HepG2 (cell line): ENCODE results near the gene ASPRV1. TPM values are rescaled to one million over a fixed set of nuclear protein-coding genes. Genes with fewer than 3 reads are reported as not detected.

ENCODE experiments used
- DPF2 ChIP-seq: sonication (generic); formaldehyde crosslinking; IDR thresholded peaks from 2 replicates; pipeline ENCODE4 v1.4.0; 2020; ENCODE audit warnings: mild to moderate bottlenecking, low read depth, missing genetic modification reagents, borderline replicate concordance
- GTF3A ChIP-seq: sonication (generic); formaldehyde crosslinking; conservative IDR thresholded peaks from 2 replicates; pipeline ENCODE4 v1.4.0; 2020; ENCODE audit warnings: mild to moderate bottlenecking, missing genetic modification reagents
- HHEX ChIP-seq: IDR thresholded peaks from 2 replicates; pipeline ENCODE4 v1.6.1; 2016; ENCODE audit warnings: control low read depth
- KMT2A ChIP-seq: sonication (generic); formaldehyde crosslinking; IDR thresholded peaks from 2 replicates; pipeline ENCODE4 v1.4.0; 2020; ENCODE audit warnings: missing genetic modification reagents
- LCORL ChIP-seq, 2 experiments: fragments of 450-650 bp in 1 of 2; sonication (generic) in 1 of 2; formaldehyde crosslinking in 1 of 2; IDR thresholded peaks; 2 replicates each; pipeline versions ENCODE4 v1.5.0 to v1.6.1; 2017 to 2020; ENCODE audit warnings: antibody characterized with exemption in 1 of 2, missing genetic modification reagents in 1 of 2
- MTA3 ChIP-seq: sonication (generic); formaldehyde crosslinking; IDR thresholded peaks from 2 replicates; pipeline ENCODE4 v1.4.0; 2020; ENCODE audit warnings: missing genetic modification reagents
- NAIF1 ChIP-seq: sonication (generic); formaldehyde crosslinking; IDR thresholded peaks from 2 replicates; pipeline ENCODE4 v1.5.0; 2020; ENCODE audit warnings: mild to moderate bottlenecking, missing genetic modification reagents, borderline replicate concordance
- NR1H2 ChIP-seq: sonication (generic); formaldehyde crosslinking; IDR thresholded peaks from 2 replicates; pipeline ENCODE4 v1.8.1; 2022; ENCODE audit warnings: low read depth, missing genetic modification reagents, borderline replicate concordance
- NR2F2 ChIP-seq: IDR thresholded peaks from 2 replicates; pipeline ENCODE4 v1.6.1; 2012; ENCODE audit warnings: low read depth, inconsistent platforms, borderline replicate concordance
- PAX8 ChIP-seq: sonication (generic); formaldehyde crosslinking; IDR thresholded peaks from 2 replicates; pipeline ENCODE4 v1.8.0; 2022; ENCODE audit warnings: mild to moderate bottlenecking, missing genetic modification reagents, borderline replicate concordance
- POLR2AphosphoS2 ChIP-seq: IDR thresholded peaks from 2 replicates; pipeline ENCODE4 v1.6.1; 2011; ENCODE audit warnings: low read depth, low read length, improper control_type of control experiment
- PRMT3 ChIP-seq: sonication (generic); formaldehyde crosslinking; IDR thresholded peaks from 2 replicates; pipeline ENCODE4 v1.8.1; 2022; ENCODE audit warnings: low read depth, mild to moderate bottlenecking, moderate library complexity, missing genetic modification reagents, borderline replicate concordance
- SALL2 ChIP-seq: sonication (generic); formaldehyde crosslinking; IDR thresholded peaks from 2 replicates; pipeline ENCODE4 v1.8.1; 2023; ENCODE audit warnings: mild to moderate bottlenecking, missing genetic modification reagents, inconsistent platforms
- ZC3H4 ChIP-seq: sonication (generic); formaldehyde crosslinking; IDR thresholded peaks from 2 replicates; pipeline ENCODE4 v1.4.0; 2020; ENCODE audit warnings: missing genetic modification reagents, borderline replicate concordance
- ZFP82 ChIP-seq: sonication (generic); formaldehyde crosslinking; IDR thresholded peaks from 2 replicates; pipeline ENCODE4 v1.5.1; 2020; ENCODE audit warnings: mild to moderate bottlenecking, missing genetic modification reagents, borderline replicate concordance
- ZNF143 ChIP-seq: sonication (generic); formaldehyde crosslinking; IDR thresholded peaks from 2 replicates; pipeline ENCODE4 v1.4.0; 2020; ENCODE audit warnings: missing genetic modification reagents
- ZNF232 ChIP-seq: sonication (generic); formaldehyde crosslinking; IDR thresholded peaks from 2 replicates; pipeline ENCODE4 v1.4.0; 2020; ENCODE audit warnings: missing genetic modification reagents, borderline replicate concordance
- ZNF24 ChIP-seq: fragments of 450-650 bp; IDR thresholded peaks from 2 replicates; pipeline ENCODE4 v1.6.1; 2017; ENCODE audit warnings: antibody characterized with exemption, mild to moderate bottlenecking
- ZNF30 ChIP-seq: sonication (generic); formaldehyde crosslinking; IDR thresholded peaks from 2 replicates; pipeline ENCODE4 v1.5.0; 2020; ENCODE audit warnings: mild to moderate bottlenecking, missing genetic modification reagents
- ZNF713 ChIP-seq: sonication (generic); formaldehyde crosslinking; IDR thresholded peaks from 2 replicates; pipeline ENCODE4 v1.4.0; 2020; ENCODE audit warnings: mild to moderate bottlenecking, missing genetic modification reagents
- ZNF720 ChIP-seq: sonication (generic); formaldehyde crosslinking; IDR thresholded peaks from 2 replicates; pipeline ENCODE4 v1.4.0; 2020; ENCODE audit warnings: missing genetic modification reagents
- ZNF75D ChIP-seq: sonication (generic); formaldehyde crosslinking; IDR thresholded peaks from 2 replicates; pipeline ENCODE4 v1.8.1; 2023; ENCODE audit warnings: missing genetic modification reagents, mild to moderate bottlenecking, borderline replicate concordance
- ZNF780A ChIP-seq: sonication (generic); formaldehyde crosslinking; IDR thresholded peaks from 2 replicates; pipeline ENCODE4 v1.8.0; 2022; ENCODE audit warnings: mild to moderate bottlenecking, missing genetic modification reagents, moderate library complexity
- ZNF841 ChIP-seq: sonication (generic); formaldehyde crosslinking; IDR thresholded peaks from 2 replicates; pipeline ENCODE4 v1.8.1; 2023; ENCODE audit warnings: missing genetic modification reagents, borderline replicate concordance
- polyA plus RNA-seq, 8 experiments: library from polyadenylated mRNA; depleted of rRNA in 3 of 8; stranded (reverse) in 7 of 8; unstranded in 1 of 8; fragments of >200 nt; fragmentation: Illumina TruSeq in 4 of 8; extraction: Trizol in 4 of 8; gene quantifications; 2 replicates each; pipeline versions ENCODE4 v1.2.1 to v1.2.3, GENCODE V29; 2011 to 2016; ENCODE audit warnings: low read depth in 4 of 8, missing spikeins in 1 of 8, mixed read lengths in 1 of 8; ENCODE audit not compliant: insufficient read depth in 1 of 8
- total RNA-seq, 5 experiments: library from RNA; depleted of rRNA; stranded (reverse); fragments of >200 nt; fragmentation: Illumina TruSeq; extraction: Trizol; gene quantifications; 2 replicates each; pipeline ENCODE4 v1.2.3, GENCODE V29; 2016; ENCODE audit warnings: low read depth in 1 of 5
- TF ChIP-seq, protein P1 (sequence below): sonication (generic); formaldehyde crosslinking; IDR thresholded peaks from 2 replicates; pipeline ENCODE4 v1.5.1; 2020; ENCODE audit warnings: missing genetic modification reagents, mild to moderate bottlenecking, borderline replicate concordance
- TF ChIP-seq, protein P2 (sequence below): sonication (generic); formaldehyde crosslinking; conservative IDR thresholded peaks from 2 replicates; pipeline ENCODE4 v1.4.0; 2020; ENCODE audit warnings: missing genetic modification reagents
- TF ChIP-seq, protein P3 (sequence below): sonication (generic); formaldehyde crosslinking; IDR thresholded peaks from 2 replicates; pipeline ENCODE4 v1.4.0; 2020; ENCODE audit warnings: missing genetic modification reagents

Gene ASPRV1
- total and polyA plus RNA-seq, 2 of the 13 experiments (the other 11 are each of a cell fraction or from before 2014, with no cell fraction given): 0.40 to 0.48 TPM

GRCh38 chr2:69948032-69948962 is 13.1 kb downstream of the ASPRV1 start (continued):
- TF ChIP-seq NAIF1 (no peak), GTF3A (peak; percentile 69; the same call in 1 of the 2 replicates), ZNF841 (CRISPR knock-in tag) (no peak), ZNF720 (CRISPR knock-in tag) (no peak), ZNF75D (CRISPR knock-in tag) (no peak), ZNF232 (CRISPR knock-in tag) (no peak), MTA3 (CRISPR knock-in tag) (no peak), ZNF30 (CRISPR knock-in tag) (no peak), ZC3H4 (CRISPR knock-in tag) (no peak), ZNF780A (CRISPR knock-in tag) (no peak), ZNF24 (no peak), DPF2 (CRISPR knock-in tag) (no peak), POLR2AphosphoS2 (no peak), SALL2 (CRISPR knock-in tag) (no peak; the same call in 1 of the 2 replicates), ZNF143 (CRISPR knock-in tag) (no peak), ZNF713 (no peak), PRMT3 (CRISPR knock-in tag) (0 out of 2 replicates have a peak, but pooled peaks have one; percentile 42), HHEX (CRISPR knock-in tag) (no peak), ZFP82 (CRISPR knock-in tag) (no peak), NR1H2 (CRISPR knock-in tag) (no peak), PAX8 (CRISPR knock-in tag) (no peak; the same call in 1 of the 2 replicates), KMT2A (CRISPR knock-in tag) (no peak; the same call in 1 of the 2 replicates), NR2F2 (no peak), LCORL (IDR thresholded peaks at IDR 0.05) (no peak), LCORL (CRISPR knock-in tag; IDR thresholded peaks at IDR 0.05) (peak; percentile 53; the same call in 1 of the 2 replicates)
- TF ChIP-seq, protein P1, sequence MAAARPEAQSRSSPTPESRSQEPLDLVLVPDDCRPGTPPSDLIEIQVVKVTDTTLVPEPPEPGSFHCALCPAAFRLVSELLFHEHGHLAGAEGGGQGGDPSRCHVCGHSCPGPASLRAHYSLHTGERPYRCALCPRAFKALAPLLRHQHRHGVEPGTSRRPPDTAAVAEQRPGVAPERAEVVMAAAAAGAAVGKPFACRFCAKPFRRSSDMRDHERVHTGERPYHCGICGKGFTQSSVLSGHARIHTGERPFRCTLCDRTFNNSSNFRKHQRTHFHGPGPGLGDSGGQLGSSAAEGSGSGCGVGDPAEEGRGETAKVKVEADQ: no peak
- TF ChIP-seq, protein P2, sequence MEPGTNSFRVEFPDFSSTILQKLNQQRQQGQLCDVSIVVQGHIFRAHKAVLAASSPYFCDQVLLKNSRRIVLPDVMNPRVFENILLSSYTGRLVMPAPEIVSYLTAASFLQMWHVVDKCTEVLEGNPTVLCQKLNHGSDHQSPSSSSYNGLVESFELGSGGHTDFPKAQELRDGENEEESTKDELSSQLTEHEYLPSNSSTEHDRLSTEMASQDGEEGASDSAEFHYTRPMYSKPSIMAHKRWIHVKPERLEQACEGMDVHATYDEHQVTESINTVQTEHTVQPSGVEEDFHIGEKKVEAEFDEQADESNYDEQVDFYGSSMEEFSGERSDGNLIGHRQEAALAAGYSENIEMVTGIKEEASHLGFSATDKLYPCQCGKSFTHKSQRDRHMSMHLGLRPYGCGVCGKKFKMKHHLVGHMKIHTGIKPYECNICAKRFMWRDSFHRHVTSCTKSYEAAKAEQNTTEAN (CRISPR knock-in tag): no peak
- TF ChIP-seq, protein P3, sequence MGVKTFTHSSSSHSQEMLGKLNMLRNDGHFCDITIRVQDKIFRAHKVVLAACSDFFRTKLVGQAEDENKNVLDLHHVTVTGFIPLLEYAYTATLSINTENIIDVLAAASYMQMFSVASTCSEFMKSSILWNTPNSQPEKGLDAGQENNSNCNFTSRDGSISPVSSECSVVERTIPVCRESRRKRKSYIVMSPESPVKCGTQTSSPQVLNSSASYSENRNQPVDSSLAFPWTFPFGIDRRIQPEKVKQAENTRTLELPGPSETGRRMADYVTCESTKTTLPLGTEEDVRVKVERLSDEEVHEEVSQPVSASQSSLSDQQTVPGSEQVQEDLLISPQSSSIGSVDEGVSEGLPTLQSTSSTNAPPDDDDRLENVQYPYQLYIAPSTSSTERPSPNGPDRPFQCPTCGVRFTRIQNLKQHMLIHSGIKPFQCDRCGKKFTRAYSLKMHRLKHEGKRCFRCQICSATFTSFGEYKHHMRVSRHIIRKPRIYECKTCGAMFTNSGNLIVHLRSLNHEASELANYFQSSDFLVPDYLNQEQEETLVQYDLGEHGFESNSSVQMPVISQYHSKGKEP (CRISPR knock-in tag): no peak
